Stomach (tissue), 4 donors: ENCODE measurements around the gene HOXB7.

Experiments
- POLR2A ChIP-seq, 4 donors: fragments of 450-650 bp; IDR thresholded peaks; one replicate each; pipeline ENCODE4 v1.6.1; 2016; ENCODE audit warnings: antibody characterized with exemption in 4 of 4, control low read depth in 2 of 4, mild to moderate bottlenecking in 1 of 4, moderate library complexity in 1 of 4
- TF ChIP-seq, protein P1 (sequence below), 7 experiments: fragments of 450-650 bp in 4 of 7; fragments of 200-600 bp in 3 of 7; sonication (generic) in 3 of 7; IDR thresholded peaks; one replicate each; pipeline ENCODE4 v1.5.1; 2016 to 2019; ENCODE audit warnings: antibody characterized with exemption in 7 of 7, control low read depth in 2 of 7, mild to moderate bottlenecking in 1 of 7

DNA sequence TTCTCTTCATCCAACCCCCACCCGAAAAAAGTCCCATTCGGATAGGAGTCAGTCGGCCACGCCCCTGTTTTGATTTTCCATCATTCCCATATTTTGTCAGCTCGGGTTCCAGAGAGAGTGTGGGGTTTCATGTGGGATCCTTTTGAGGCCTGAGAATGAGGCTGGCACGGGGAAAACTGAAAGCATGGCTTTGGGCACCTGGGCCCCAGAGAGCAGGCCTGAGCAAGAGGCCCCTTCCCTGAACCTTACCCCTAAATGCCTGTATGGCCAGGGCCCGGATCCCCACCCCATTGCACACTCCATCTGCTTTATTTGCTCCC is 28.1 kb downstream of the HOXB7 start:
- no peak for TF ChIP-seq POLR2A (IDR thresholded peaks at IDR 0.05)
- TF ChIP-seq, protein P1, sequence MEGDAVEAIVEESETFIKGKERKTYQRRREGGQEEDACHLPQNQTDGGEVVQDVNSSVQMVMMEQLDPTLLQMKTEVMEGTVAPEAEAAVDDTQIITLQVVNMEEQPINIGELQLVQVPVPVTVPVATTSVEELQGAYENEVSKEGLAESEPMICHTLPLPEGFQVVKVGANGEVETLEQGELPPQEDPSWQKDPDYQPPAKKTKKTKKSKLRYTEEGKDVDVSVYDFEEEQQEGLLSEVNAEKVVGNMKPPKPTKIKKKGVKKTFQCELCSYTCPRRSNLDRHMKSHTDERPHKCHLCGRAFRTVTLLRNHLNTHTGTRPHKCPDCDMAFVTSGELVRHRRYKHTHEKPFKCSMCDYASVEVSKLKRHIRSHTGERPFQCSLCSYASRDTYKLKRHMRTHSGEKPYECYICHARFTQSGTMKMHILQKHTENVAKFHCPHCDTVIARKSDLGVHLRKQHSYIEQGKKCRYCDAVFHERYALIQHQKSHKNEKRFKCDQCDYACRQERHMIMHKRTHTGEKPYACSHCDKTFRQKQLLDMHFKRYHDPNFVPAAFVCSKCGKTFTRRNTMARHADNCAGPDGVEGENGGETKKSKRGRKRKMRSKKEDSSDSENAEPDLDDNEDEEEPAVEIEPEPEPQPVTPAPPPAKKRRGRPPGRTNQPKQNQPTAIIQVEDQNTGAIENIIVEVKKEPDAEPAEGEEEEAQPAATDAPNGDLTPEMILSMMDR (IDR thresholded peaks at IDR 0.05) = no peak
